Head of caudate nucleus (tissue), 42 donors: ENCODE data around the gene KAT14.
"Not testable (repeated sequence)": the region's sequence is repeated elsewhere in the genome, so short reads cannot be mapped to it uniquely, and the experiment has no call there.

Experiments used
- DNase-seq, 42 donors: peaks; one replicate each; pipeline versions ENCODE4 v3.0.0 to v3.0.0-alpha.2; 2020 to 2021; ENCODE audit warnings: mixed read lengths in 7 of 42
- intact Hi-C: fragments of 100-400 bp; cut with DNase I; formaldehyde crosslinking; loops from one replicate; pipeline ENCODE4 v1.15.0; 2022

Gene KAT14, protein sequence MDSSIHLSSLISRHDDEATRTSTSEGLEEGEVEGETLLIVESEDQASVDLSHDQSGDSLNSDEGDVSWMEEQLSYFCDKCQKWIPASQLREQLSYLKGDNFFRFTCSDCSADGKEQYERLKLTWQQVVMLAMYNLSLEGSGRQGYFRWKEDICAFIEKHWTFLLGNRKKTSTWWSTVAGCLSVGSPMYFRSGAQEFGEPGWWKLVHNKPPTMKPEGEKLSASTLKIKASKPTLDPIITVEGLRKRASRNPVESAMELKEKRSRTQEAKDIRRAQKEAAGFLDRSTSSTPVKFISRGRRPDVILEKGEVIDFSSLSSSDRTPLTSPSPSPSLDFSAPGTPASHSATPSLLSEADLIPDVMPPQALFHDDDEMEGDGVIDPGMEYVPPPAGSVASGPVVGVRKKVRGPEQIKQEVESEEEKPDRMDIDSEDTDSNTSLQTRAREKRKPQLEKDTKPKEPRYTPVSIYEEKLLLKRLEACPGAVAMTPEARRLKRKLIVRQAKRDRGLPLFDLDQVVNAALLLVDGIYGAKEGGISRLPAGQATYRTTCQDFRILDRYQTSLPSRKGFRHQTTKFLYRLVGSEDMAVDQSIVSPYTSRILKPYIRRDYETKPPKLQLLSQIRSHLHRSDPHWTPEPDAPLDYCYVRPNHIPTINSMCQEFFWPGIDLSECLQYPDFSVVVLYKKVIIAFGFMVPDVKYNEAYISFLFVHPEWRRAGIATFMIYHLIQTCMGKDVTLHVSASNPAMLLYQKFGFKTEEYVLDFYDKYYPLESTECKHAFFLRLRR

GRCh38 chr20:18137412-18138265 lies at the start of gene KAT14, which contains the start of gene PET117:
KAT14 (plus strand) TSS chr20:18137863; CDS start chr20:18142661, 4,798 bp downstream.
PET117 (plus strand) TSS chr20:18137863; CDS start chr20:18137956, 93 bp downstream.
- intact Hi-C loops, result loop anchor here (5.0 to 10.0 kb wide), 2 partner anchors 147 to 170 kb away; partner anchors contain the start of genes MGME1, SNX5 and ZNF133
- DNase-seq, result peak; percentile 68 to 96 (median 92)

DNA sequence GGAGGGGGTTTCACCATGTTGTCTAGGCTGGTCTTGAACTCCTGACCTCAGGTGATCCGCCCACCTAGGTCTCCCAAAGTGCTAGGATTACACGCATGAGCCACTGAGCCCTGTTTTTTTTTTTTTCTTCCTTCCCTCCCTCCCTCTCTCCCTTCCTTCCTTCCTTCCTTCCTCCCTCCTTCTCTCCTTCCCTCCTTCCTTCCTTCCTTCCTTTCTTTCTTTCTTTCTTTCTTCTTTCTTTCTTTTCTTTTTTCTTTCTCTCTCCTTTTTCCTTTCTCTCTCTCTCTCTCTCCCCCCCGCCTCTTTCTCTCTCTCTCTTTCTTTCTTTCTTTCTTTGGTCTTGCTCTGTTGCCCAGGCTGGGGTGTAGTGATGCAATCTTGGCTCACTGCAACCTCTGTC lies 49.4 kb upstream of the KAT14 start:
- DNase-seq, intact Hi-C loops: not testable (repeated sequence)

GRCh38 chr20:18088841-18089240 lies 48.8 kb upstream of the KAT14 start:
- DNase-seq, intact Hi-C loops: not testable (repeated sequence)

DNA sequence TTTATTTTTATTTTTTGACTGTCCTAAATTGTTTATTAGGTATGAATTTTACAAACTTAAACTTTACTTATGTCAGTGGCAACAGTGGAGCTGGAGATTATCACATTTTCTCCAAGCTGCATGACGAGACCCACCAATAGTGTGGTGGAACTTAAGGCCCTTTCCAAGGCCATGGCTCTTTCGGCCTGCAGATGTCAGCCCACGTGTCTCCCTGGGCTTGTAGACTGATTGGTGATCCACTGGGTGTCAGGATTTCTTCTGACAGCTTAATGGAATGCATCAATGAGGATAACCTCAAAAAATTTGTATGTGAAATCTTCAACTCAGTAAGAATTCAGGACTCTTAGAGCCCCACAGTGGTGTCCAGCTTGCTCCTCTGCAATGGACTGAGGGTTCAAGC lies 47.6 kb upstream of the KAT14 start:
- DNase-seq, result peak in 3 of 42 donors; percentile 4 to 43 (median 8)
- intact Hi-C loops, result no loop called here

DNA sequence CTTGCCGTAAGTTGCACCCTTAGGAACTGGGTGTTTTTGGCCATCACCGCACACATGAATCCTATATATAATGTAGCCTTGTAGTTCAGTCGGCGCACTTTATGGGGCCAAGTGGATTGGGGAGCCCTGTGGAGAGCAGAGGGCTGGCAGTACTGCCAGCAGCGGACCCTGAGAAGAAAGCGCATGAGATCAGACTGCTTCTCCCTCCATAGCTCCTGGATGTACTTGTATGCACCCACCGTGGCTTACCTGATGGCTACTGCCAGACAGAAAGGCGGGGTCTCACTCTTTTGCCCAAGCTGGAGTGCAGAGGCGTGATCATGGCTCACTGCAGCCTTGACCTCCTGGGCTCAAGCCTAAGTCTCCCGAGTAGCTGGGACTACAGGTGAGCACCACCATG lies 47.2 kb upstream of the KAT14 start:
- intact Hi-C loops, result no loop called here
- DNase-seq, result peak in 2 of 42 donors; percentile 14 to 22

DNA sequence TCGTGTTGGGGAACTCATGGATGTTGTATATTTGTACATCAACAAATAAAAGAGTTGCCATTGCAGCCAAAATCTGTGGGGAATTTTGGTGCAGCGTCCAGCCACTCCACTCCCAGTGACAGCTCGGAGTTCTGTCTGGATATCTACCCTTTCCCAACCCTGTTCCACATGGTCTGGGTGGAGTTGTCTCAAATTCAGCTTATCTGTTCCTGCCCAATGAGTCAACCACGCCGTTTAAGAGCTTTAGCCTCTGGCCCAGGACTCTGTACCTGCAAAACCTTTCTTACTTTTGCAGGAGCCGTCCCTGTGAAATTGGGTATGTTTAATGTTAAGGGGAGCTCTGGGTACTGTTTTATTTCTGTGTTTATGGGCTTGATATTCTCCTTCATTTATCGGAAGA lies 46.0 kb upstream of the KAT14 start:
- intact Hi-C loops, result no loop called here
- DNase-seq, result peak in 2 of 42 donors; percentile 13 to 26

DNA sequence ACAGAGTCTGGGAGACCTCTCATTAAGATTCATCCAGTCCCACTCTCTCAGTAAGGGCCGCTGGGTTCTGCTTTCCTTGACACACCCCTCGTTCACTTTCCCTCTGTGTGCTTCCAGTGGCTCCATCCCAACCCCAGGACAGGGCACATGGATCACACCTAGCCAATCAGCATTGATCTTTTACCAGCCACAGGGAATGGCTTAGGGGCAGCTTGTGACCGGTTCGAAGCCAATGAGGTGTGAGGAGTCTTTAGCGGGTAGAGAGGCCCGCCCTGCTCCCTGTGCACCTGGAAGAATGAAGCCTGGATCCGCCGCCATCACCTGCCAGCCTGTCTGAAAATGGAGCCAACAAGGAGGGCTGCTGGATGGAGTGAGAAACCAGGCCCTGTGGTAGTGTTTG lies 44.8 kb upstream of the KAT14 start:
- intact Hi-C loops, result no loop called here
- DNase-seq, result peak in 2 of 42 donors; percentile 2 to 20

DNA sequence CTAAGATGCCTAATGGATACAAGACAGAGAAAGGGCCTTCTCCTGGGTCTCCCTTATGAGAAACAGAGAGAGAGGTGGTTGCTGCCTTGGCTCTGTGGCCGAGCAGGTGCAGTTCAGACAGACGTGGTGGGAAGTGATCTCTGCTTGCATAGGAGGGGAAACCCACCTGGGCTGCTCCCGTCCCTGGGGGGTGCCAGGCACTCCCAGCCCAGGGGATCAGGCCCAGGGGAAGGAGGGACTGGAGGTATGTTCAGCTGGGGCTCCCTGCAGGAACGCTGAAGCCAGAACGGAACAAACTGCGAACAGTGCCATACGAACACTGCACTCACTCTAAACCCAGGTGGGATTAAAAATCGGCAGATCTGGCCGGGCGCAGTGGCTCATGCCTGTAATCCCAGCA lies 44.3 kb upstream of the KAT14 start:
- peak in 2 of 42 donors; percentile 17 to 20 for DNase-seq
- intact Hi-C loops, result no loop called here

DNA sequence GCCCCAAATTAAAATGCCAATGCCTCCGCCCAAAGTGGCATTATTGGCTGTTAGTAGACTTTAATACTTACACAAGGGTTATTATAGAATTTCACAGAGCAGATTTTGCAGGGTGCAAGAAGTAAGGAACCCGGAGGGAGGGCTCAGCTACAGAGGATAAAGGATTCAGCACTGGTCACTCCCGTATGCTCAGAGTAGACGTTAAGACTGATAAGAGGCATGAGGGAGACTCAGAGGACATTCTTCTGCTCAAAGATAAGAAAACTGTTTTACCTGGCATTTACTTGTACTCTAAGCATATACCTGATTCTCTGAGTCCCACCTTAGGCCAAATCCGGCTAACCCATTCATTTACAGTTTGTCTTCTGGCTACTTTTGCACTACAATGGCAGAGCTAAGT lies 43.5 kb upstream of the KAT14 start:
- DNase-seq, result peak in 1 of 42 donors; percentile 17
- intact Hi-C loops, result no loop called here

DNA sequence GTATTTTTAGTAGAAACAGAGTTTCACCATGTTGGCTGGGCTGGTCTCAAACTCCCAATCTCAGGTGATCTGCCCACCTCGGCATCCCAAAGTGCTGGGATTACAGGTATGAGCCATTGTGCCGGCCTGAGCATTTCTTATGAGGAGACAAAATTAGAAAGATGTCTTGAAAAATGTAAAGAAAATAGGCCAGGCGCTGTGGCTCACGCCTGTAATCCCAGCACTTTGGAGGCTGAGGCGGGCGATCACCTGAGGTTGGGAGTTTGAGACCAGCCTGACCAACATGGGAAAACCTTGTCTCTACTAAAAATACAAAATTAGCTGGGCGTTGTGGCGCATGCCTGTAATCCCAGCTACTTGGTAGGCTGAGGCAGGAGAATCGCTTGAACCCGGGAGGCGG lies 37.1 kb upstream of the KAT14 start:
- intact Hi-C loops, result not testable (repeated sequence)
- DNase-seq, result peak in 1 of 42 donors; percentile 31

- DNase-seq, result no peak
- intact Hi-C loops, result no loop called here
These were observed 36.4 kb upstream of the KAT14 start for GRCh38 chr20:18101125-18101810.

DNA sequence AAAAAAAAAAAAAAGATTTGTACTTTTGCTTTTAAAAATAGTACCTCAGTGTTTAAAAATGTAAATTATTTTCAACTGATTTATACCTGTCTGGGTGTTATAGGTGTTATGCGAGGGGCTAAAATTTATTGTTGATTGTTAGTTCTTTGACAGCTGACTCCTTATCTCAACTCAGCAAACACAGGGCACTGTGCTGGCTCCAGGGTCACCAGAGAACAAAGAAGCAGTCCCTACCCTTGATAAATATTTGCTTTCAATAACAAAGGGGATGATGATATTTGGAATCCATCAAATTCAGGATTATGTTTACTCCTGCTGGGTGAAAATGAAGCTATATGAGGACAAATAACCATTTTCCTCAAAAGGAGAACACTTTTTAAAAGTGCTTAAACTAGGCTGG lies 34.2 kb upstream of the KAT14 start:
- no peak for DNase-seq
- intact Hi-C loops, result no loop called here

DNA sequence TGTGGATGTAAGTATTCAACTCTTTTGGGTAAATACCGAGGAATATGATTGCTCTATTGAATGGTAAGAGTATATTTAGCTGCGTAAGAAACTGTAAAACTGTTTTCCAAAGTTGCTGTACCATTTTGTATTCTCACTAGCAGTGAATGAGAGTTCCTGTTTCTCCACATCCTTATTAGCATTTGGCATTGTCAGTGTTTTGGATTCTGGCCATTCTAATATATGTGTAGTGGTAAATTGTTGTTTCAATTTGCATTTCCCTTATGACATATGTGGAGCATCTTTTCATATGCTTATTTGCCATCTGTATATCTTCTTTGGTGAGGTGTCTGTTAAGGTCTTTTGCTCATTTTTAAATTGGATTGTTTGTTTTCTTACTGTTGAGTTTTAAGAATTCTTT lies 29.3 kb upstream of the KAT14 start:
- no peak for DNase-seq
- intact Hi-C loops, result no loop called here

- DNase-seq, intact Hi-C loops: not testable (repeated sequence)
These were observed 9.1 kb upstream of the KAT14 start for GRCh38 chr20:18128574-18128973.

- DNase-seq, result no peak
- intact Hi-C loops, result loop anchor here (10.0 kb wide), 1 partner anchor 152 kb away; the partner anchor contains the start of gene ZNF133
These were observed 5.0 kb upstream of the KAT14 start for GRCh38 chr20:18132663-18133062.

DNA sequence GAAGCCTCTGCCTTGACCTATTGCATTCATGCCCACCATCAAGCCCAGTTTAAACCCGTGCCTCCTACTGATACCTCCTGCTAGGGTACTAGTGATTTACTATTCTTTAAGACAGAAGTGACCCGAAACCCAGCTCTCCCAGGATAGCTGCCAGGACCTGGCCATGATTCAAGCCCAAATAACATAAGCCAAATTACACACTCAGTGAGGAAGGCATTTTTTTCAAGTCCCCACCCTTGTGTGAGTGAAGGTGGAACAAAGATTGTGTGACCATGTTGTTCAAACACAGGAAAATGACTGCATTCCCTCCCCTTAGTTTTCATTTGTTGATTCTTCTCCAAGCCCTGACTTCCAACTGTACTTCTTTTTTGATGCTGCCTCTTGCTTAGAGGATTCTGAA lies 3.7 kb upstream of the KAT14 start:
- no peak for DNase-seq
- intact Hi-C loops, result loop anchor here (10.0 kb wide), 1 partner anchor 151 kb away; the partner anchor contains the start of gene ZNF133

DNA sequence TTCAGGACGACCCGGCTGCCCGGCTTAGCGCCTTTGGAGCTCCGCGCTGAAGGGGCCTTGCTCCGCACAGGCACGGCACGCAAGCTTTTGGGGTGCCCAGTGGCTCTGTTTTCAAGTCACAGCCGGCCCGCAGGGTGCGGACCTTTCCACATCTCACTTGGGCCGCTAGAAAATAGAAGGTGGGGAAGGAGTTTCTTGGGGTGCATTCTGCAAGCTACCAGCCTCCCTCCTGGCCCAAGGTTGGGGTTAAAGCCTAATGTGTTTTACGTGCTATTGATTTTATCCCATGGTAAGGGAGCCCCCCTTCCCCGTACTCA lies 561 bp downstream of the KAT14 start:
- DNase-seq, result peak in 1 of 42 donors; percentile 10
- intact Hi-C loops, result loop anchor here (5.0 to 10.0 kb wide), 2 partner anchors 147 to 171 kb away; partner anchors contain the start of genes MGME1, SNX5 and ZNF133
